ENCODE results near the gene LCT.
A peak's percentile ranks its signal among the peaks of the same experiment; 100 is the strongest.
"Not testable (repeated sequence)": the region's sequence is repeated elsewhere in the genome, so short reads cannot be mapped to it uniquely, and the experiment has no call there.

LCT gene

DNA sequence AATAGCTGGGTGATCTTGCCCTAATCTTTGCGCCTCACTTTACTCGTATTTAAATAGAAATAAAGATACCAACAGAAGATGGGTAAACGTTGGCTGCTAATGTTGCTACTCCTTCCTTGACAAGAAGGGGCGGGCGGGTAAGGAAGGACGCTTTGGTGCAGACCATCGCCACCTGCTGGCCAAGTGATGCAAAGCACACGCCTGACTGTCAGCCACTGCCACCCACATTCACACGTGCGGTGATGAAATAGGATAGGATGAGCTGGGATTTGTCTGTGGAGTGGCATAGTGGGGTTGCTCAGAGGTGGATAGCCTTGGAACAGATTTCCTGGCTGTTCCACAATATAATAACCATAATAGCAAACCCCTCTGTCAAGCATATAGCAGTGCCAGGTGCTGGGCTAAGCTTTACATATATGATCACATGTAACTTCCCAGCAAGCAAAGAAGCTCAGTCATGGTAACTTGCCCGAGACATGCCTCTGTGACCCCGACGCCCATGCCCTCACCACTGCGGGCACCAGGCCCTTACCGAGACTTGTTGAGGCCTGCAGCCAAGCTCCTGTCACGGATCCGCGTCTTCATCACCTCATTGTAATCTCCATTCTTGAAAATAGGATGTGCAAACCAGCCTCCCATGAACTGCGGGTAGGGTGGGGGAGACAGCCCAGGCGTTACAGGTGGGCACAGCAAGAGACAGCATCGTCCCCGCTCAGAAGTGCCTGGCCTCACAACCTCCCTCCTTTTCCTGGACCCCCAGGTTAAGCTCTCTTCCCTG, 39.3 kb downstream of the LCT start:
- peak; percentile 72 for DNase-seq (ENCODE audit: low spot score)

DNA sequence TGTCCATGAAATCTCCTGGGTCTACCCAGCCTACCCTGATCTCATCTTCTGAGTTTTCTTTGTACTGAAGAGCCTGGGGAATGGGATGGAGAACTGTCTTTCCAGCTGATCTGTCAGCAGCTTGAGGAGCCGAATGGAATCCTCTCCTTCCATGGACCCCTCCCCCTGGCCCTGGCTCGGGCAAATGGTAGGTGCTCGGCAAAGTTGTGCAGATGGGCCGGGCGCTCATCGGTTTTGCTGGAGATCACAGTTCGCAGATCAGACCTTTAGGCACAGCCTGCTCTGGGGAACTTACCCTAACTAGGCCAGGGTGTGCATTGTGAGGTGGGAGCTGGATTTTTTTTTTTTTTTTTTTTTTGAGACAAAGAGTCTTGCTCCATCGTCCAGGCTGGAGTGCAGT, 40.4 kb downstream of the LCT start:
- no peak for DNase-seq (ENCODE audit: low spot score)

DNA sequence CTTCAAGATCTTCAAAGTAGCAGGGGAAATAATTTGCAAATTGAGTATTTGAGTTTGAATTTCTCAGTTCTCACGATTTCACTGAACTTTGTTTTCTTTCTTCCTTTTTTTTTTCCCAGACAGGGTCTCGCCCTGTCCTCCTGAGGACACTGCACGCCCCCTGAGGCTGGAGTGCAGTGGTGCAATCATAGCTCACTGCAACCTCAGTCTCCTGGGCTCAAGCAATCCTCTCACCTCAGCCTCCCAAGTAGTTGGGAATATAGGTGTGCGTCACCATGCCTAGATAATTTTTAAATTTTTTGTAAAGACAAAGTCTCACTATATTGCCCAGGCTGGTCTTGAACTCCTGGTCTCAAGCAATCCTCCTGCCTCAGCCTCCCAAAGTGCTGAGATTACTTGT, 41.3 kb downstream of the LCT start:
- not testable (repeated sequence) for DNase-seq (ENCODE audit: low spot score)

GRCh38 chr2:135792401-135793150, 44.4 kb downstream of the LCT start:
- DNase-seq (ENCODE audit: low spot score) = no peak

- no peak for DNase-seq (ENCODE audit: low spot score)
These were observed 45.4 kb downstream of the LCT start for GRCh38 chr2:135791418-135792190.

DNA sequence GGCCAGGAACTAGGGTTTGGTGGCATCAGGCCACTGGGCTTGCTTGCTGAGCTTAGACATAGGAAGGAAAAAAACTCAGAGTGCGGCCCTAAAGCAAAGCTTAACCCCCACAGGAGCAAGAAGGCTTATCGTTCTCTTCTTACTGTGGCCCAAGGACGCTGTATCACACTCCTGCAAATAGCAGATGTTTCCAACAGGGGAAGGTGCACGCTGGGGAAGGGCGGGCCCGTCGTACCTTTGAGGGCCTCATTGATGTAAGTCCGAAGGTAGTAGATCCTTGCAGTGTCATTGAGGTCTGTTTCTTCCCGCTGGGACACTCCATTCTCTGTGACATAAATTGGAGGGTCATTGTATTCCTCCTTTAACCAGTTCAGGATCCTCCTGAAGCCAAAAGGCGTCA, 46.6 kb downstream of the LCT start:
- no peak for DNase-seq (ENCODE audit: low spot score)

- DNase-seq (ENCODE audit: low spot score) = no peak
These were observed 50.2 kb downstream of the LCT start for GRCh38 chr2:135786823-135787222.

DNA sequence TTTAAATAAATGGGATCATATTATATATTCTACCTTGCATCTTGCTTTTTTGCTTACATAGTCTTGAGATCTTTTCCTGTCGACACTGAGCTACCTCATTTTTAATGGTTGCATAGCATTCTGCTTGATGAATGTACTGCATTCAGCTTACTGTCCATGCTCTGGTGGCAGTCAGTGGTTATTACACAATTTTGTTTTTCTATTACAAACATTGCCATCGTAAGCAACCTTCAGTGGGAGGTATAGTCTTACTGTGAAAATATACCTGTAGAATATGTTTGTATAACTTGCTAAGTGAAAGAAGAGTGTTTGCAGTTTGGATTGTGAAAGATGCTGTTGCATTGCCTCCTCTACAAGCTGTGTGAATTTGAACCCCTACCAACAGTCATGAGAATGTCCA, 52.0 kb downstream of the LCT start:
- DNase-seq (ENCODE audit: low spot score) = peak; percentile 34

- DNase-seq (ENCODE audit: low spot score) = no peak
These were observed 53.5 kb downstream of the LCT start for GRCh38 chr2:135783439-135783838.

DNA sequence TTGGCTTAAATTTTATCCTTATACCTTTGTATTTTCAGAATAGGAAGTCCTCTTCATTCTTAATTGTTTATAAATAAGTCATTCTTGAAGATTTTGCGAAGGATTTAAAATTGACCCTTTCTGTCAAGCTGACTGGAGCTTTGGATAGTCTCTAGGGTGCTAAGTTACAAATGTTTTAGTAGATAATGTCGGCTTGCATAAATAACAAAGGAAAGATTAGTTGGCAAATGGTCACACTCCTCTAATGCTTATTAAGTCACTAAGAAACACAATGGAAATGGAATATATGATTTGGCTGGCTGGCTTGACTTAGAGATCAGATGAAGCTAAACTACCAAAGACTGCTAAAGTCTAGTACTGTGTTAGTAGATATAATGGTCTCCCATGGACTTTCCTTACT, 54.8 kb downstream of the LCT start:
- DNase-seq (ENCODE audit: low spot score) = no peak

- DNase-seq (ENCODE audit: low spot score) = no peak
These were observed 60.6 kb downstream of the LCT start for GRCh38 chr2:135776367-135776766.

DNA sequence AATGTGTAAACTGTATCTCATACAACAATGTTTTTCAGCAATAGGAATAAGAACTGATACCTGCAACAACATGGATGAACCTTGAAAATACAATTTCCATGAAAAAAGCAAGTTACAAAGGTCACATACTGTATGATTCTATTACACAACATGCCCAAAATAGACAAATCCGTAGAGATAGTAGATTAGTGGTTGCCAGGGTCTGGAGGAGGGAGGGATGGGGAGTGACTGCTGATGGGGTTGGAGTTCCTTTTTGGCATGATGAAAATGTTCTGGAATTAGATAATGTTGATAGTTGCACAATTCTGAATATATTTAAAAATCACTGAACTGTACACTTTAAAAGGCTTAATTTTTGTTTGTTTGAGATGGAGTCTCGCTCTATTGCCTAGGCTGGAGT, 61.6 kb downstream of the LCT start:
- DNase-seq (ENCODE audit: low spot score) = no peak

- no peak for DNase-seq (ENCODE audit: low spot score)
These were observed 63.1 kb downstream of the LCT start for GRCh38 chr2:135773917-135774316.

- DNase-seq (ENCODE audit: low spot score) = no peak
These were observed 63.7 kb downstream of the LCT start for GRCh38 chr2:135773319-135773718.

DNA sequence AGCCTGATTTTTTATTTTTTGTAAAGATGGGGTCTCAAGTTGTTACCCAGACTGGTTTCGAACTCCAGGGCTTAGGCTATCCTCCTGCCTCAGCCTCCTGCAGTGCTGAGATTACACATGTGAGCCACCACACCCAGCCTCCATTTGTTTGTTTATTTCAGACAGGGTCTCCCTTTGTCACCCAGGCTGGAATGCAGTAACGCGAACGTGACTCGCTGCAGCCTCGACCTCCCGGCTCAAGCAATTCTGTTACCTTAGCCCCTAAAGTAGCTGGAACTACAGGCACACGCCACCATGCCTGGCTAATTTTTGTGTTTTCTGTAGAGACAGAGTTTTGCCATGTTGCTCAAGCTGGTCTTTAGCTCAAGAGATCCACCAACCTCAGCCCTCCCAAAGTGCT, 68.1 kb downstream of the LCT start:
- no peak for DNase-seq (ENCODE audit: low spot score)

DNA sequence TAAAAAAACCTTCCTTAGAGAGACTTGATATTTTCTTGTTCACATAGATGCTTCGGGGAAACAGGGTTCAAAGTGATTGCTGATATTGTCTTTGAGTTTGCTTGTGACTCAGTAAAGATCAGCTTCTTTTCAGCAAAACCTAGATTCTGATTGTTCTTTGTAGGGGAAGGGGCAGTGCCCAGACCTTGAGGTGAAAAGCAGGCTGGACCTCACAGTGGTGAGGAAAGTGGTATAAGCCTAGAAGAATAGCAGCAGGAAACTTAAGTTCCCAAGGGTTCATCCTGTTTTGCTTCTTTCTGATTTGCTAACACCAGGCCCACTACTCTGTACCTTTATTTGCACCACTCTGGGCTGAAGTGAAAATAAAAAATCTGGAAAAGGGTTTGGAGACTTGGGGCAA, 74.5 kb downstream of the LCT start:
- no peak for DNase-seq (ENCODE audit: low spot score)

DNA sequence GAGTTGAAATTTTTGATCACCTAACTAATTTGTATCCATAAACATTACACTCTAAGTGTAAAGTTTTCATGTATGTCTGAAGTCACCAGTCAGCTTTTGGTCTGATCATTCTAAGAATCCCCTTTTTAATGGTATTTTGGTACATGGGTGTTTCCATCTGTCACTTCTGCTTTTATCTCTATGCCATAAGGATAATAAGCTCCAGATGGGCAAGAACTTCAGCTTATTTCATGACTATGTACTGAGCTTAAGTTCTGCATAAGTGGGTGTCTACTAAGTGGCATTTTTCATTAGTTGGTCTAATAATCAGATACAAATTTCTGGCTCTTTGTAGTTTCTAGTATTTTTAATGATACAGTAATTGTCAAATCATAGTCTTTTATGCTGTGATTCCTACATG, 75.0 kb downstream of the LCT start:
- DNase-seq (ENCODE audit: low spot score) = no peak

- no peak for DNase-seq (ENCODE audit: low spot score)
These were observed 80.3 kb downstream of the LCT start for GRCh38 chr2:135756692-135757091.

GRCh38 chr2:135755573-135755972, 81.4 kb downstream of the LCT start:
- no peak for DNase-seq (ENCODE audit: low spot score)

- DNase-seq (ENCODE audit: low spot score) = no peak
These were observed 91.4 kb downstream of the LCT start for GRCh38 chr2:135745545-135745944.

- peak; percentile 52 for DNase-seq (ENCODE audit: low spot score)
These were observed 92.1 kb downstream of the LCT start for GRCh38 chr2:135744760-135745314.

- DNase-seq (ENCODE audit: low spot score) = no peak
These were observed 93.1 kb downstream of the LCT start for GRCh38 chr2:135743860-135744259.

GRCh38 chr2:135742325-135742757, 94.6 kb downstream of the LCT start:
- peak; percentile 21 for DNase-seq (ENCODE audit: low spot score)

Measured in HuH-7.5 (cell line).